B cell (primary cell): Measurements from ENCODE around the gene AGTRAP. TPM values are rescaled to one million over a fixed set of nuclear protein-coding genes. Genes with fewer than 3 reads are reported as not detected.

Source experiments
- ATAC-seq: fragments of 200-7000 bp; cut with Tn5 transposase; one replicate; pipeline ENCODE4 v1.10.0; 2021; ENCODE audit warnings: low read depth, mild to moderate bottlenecking, moderate number of reproducible peaks, moderate library complexity
- CTCF ChIA-PET: fragments of 350-600 bp; sonication (Branson Sonifier 250); formaldehyde crosslinking; loops from one replicate; lab custom pipeline; 2021; ENCODE audit warnings: antibody characterized with exemption, inconsistent platforms; lab: Charles Lee
- POLR2A ChIA-PET: fragments of 350-600 bp; sonication (Branson Sonifier 250); formaldehyde crosslinking; loops from one replicate; lab custom pipeline; 2021; ENCODE audit warnings: antibody characterized with exemption; lab: Charles Lee
- DNase-seq: peaks from one replicate; pipeline ENCODE4 v3.0.0; 2013
- H2AFZ ChIP-seq: 2 replicates; pipeline ENCODE4 v1.6.1; 2012; ENCODE audit warnings: mild to moderate bottlenecking, low read depth, low read length; ENCODE audit not compliant: insufficient read depth, poor library complexity, severe bottlenecking
- H3K27ac ChIP-seq, 2 donors: 1 replicate in 1 of 2; 2 replicates in 1 of 2; pipeline ENCODE4 v1.5.1; 2012 to 2013; ENCODE audit warnings: low read length in 2 of 2, mild to moderate bottlenecking in 2 of 2, moderate library complexity in 1 of 2
- H3K27me3 ChIP-seq, 4 experiments: fragments of 200-600 bp in 1 of 4; sonication (generic) in 1 of 4; replicated peaks in 1 of 4; 1 replicate in 2 of 4; 2 replicates in 2 of 4; pipeline versions ENCODE4 v1.6.1 to v1.7.0; 2013 to 2016; ENCODE audit warnings: low read length in 3 of 4, mild to moderate bottlenecking in 2 of 4, mixed read lengths in 1 of 4, moderate library complexity in 1 of 4; ENCODE audit not compliant: insufficient read depth in 4 of 4, control insufficient read depth in 3 of 4; ENCODE audit errors: control extremely low read depth in 1 of 4
- H3K36me3 ChIP-seq, 2 experiments: replicated peaks in 1 of 2; 1 replicate in 1 of 2; 2 replicates in 1 of 2; pipeline versions ENCODE4 v1.6.1 to v1.7.1; 2013; ENCODE audit warnings: low read length in 1 of 2; ENCODE audit not compliant: insufficient read depth in 2 of 2, control insufficient read depth in 1 of 2; ENCODE audit errors: control extremely low read depth in 1 of 2, extremely low read depth in 1 of 2
- H3K4me1 ChIP-seq, 2 donors: fragments of 200-600 bp in 1 of 2; sonication (generic) in 1 of 2; 1 replicate in 1 of 2; 2 replicates in 1 of 2; pipeline versions ENCODE4 v1.5.1 to v1.6.1; 2013 to 2017; ENCODE audit warnings: low read length in 2 of 2; ENCODE audit not compliant: control insufficient read depth in 2 of 2, insufficient read depth in 2 of 2
- H3K4me2 ChIP-seq: replicated peaks from 2 replicates; pipeline ENCODE3; 2012; ENCODE audit warnings: mild to moderate bottlenecking, low read depth, low read length; ENCODE audit not compliant: poor library complexity, severe bottlenecking
- H3K4me3 ChIP-seq, 5 experiments: fragments of 200-600 bp in 1 of 5; sonication (generic) in 1 of 5; 1 replicate in 3 of 5; 2 replicates in 2 of 5; pipeline versions ENCODE4 v1.5.1 to v1.7.0; 2011 to 2016; ENCODE audit warnings: low read length in 4 of 5, mild to moderate bottlenecking in 4 of 5, low read depth in 2 of 5, control low read depth in 1 of 5, moderate library complexity in 1 of 5; ENCODE audit not compliant: insufficient read depth in 1 of 5; ENCODE audit errors: control extremely low read depth in 1 of 5, extremely low read depth in 1 of 5
- H3K79me2 ChIP-seq: fragments of 200-600 bp; sonication (generic); one replicate; pipeline ENCODE4 v1.6.0; 2016; ENCODE audit warnings: low read length; ENCODE audit not compliant: control insufficient read depth, insufficient read depth
- H3K9ac ChIP-seq: fragments of 200-600 bp; sonication (generic); 2 replicates; pipeline ENCODE4 v1.6.1; 2017; ENCODE audit warnings: mild to moderate bottlenecking, low read length, moderate library complexity
- H3K9me3 ChIP-seq, 3 donors: one replicate each; pipeline versions ENCODE4 v1.6.1 to v1.7.1; 2013; ENCODE audit warnings: low read length in 2 of 3; ENCODE audit not compliant: control insufficient read depth in 2 of 3, insufficient read depth in 1 of 3; ENCODE audit errors: control extremely low read depth in 1 of 3
- H4K20me1 ChIP-seq: 2 replicates; pipeline ENCODE4 v1.6.0; 2012; ENCODE audit warnings: mild to moderate bottlenecking, low read length; ENCODE audit not compliant: insufficient read depth, control insufficient read depth, poor library complexity, severe bottlenecking
- H3K27ac Mint-ChIP-seq: one replicate; pipeline ENCODE4 v1.8.0; 2021; ENCODE audit warnings: mixed read lengths
- H3K27me3 Mint-ChIP-seq: one replicate; pipeline ENCODE4 v1.8.0; 2021; ENCODE audit warnings: mixed read lengths
- H3K4me1 Mint-ChIP-seq: one replicate; pipeline ENCODE4 v1.8.0; 2021; ENCODE audit warnings: mixed read lengths
- H3K4me3 Mint-ChIP-seq: one replicate; pipeline ENCODE4 v1.8.0; 2021; ENCODE audit warnings: mixed read lengths
- H3K9me3 Mint-ChIP-seq: one replicate; pipeline ENCODE4 v1.8.0; 2022; ENCODE audit warnings: mixed read lengths; ENCODE audit not compliant: insufficient read depth
- EZH2 ChIP-seq: IDR thresholded peaks from 2 replicates; pipeline ENCODE4 v1.6.1; 2012; ENCODE audit warnings: borderline replicate concordance, low read depth, mild to moderate bottlenecking, moderate library complexity, low read length; ENCODE audit not compliant: insufficient read depth, poor library complexity, severe bottlenecking
- WGBS: methylation state at CpG from one replicate; pipeline ENCODE4 v1.1.5; 2013; ENCODE audit warnings: missing lambda C conversion rate; ENCODE audit not compliant: insufficient coverage; 5-methylcytosine and 5-hydroxymethylcytosine counted together
- intact Hi-C: fragments of 100-400 bp; cut with micrococcal nuclease; formaldehyde crosslinking; loops from one replicate; pipeline ENCODE4 v1.10.0; 2022
- polyA plus RNA-seq: library from polyadenylated mRNA; depleted of rRNA; stranded (reverse); fragments of >200 nt; gene quantifications from 2 replicates; pipeline ENCODE4 v1.2.3, GENCODE V29; 2012
- total RNA-seq, 2 donors: library from RNA; stranded (reverse); fragments of 120-200 nt in 1 of 2; gene quantifications; 1 replicate in 1 of 2; 2 replicates in 1 of 2; pipeline versions ENCODE4 v1.2.3 to v1.2.4, GENCODE V29; 2013 to 2022
- TF ChIP-seq, protein P1 (sequence below): fragments of 200-600 bp; IDR thresholded peaks from one replicate; pipeline ENCODE4 v1.8.0; 2022; ENCODE audit warnings: antibody characterized with exemption, mild to moderate bottlenecking

Gene AGTRAP
- total and polyA plus RNA-seq, 2 donors (not counting 1 experiment from before 2014, with no cell fraction given), result 18.3 to 44.9 TPM

GRCh38 chr1:11771481-11772043 lies 35.6 kb downstream of the AGTRAP start:
- POLR2A ChIA-PET, result no interaction called here
- no peaks in the 10 kb centered on the region for H3K27me3 ChIP-seq
- 72% methylated on average over 9 of the region's 11 CpGs for WGBS
- H3K79me2 ChIP-seq, result no peaks in the 10 kb centered on the region
- Mint-ChIP-seq H3K9me3 (no peaks in the 10 kb centered on the region), H3K4me3 (no peak overlapping the region), H3K4me1 (peaks cover 3% of the 10 kb centered on the region), H3K27me3 (peaks cover 6% of the 10 kb centered on the region), H3K27ac (no peak overlapping the region)
- DNase-seq (no peak), ATAC-seq (no peak)
- no peak overlapping the region for H3K4me3 ChIP-seq
- no peak overlapping the region for H2AFZ ChIP-seq
- intact Hi-C loops, result no loop called here
- H3K9me3 ChIP-seq, result no peaks in the 10 kb centered on the region
- no peak overlapping the region for H3K9ac ChIP-seq
- H3K27ac ChIP-seq, result no peak overlapping the region
- CTCF ChIA-PET, result no interaction called here
- no peaks in the 10 kb centered on the region for H4K20me1 ChIP-seq
- H3K4me2 ChIP-seq, result no peak overlapping the region
- H3K4me1 ChIP-seq, result no peaks in the 10 kb centered on the region
- no peak for TF ChIP-seq EZH2
- TF ChIP-seq, protein P1, sequence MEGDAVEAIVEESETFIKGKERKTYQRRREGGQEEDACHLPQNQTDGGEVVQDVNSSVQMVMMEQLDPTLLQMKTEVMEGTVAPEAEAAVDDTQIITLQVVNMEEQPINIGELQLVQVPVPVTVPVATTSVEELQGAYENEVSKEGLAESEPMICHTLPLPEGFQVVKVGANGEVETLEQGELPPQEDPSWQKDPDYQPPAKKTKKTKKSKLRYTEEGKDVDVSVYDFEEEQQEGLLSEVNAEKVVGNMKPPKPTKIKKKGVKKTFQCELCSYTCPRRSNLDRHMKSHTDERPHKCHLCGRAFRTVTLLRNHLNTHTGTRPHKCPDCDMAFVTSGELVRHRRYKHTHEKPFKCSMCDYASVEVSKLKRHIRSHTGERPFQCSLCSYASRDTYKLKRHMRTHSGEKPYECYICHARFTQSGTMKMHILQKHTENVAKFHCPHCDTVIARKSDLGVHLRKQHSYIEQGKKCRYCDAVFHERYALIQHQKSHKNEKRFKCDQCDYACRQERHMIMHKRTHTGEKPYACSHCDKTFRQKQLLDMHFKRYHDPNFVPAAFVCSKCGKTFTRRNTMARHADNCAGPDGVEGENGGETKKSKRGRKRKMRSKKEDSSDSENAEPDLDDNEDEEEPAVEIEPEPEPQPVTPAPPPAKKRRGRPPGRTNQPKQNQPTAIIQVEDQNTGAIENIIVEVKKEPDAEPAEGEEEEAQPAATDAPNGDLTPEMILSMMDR, result no peak
- no peaks in the 10 kb centered on the region for H3K36me3 ChIP-seq

DNA sequence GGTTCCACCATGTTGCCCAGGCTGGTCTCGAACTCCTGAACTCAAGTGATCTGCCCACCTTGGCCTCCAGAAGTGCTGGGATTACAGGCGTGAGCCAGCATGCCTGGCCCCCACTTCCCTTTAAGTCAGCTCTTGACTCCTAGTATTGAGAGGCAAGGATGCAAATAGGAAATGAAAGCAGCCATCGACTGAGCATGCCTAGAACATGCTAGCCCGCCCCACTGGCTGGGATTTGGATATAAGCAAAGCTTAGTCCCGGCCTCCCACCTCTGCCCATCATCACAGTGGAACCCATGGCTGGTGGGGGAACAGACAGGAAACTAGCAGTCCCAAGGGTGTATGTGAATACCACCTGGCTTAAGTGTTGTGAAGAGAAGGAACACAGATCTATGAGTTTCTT lies 36.5 kb downstream of the AGTRAP start:
- no peak overlapping the region for H3K27ac ChIP-seq
- no peak overlapping the region for H3K4me3 ChIP-seq
- peaks cover 3% of the 10 kb centered on the region for H3K4me1 Mint-ChIP-seq
- ATAC-seq, result no peak
- no peak overlapping the region for H3K9ac ChIP-seq
- no peak overlapping the region for H3K4me3 Mint-ChIP-seq
- no peak overlapping the region for H3K4me2 ChIP-seq
- CTCF ChIA-PET, result no interaction called here
- 71% methylated on average over 2 of the region's 5 CpGs for WGBS
- no peak overlapping the region for H2AFZ ChIP-seq
- no peaks in the 10 kb centered on the region for H3K79me2 ChIP-seq
- H3K36me3 ChIP-seq, result no peaks in the 10 kb centered on the region
- POLR2A ChIA-PET, result no interaction called here
- H3K9me3 ChIP-seq, result no peaks in the 10 kb centered on the region
- H4K20me1 ChIP-seq, result no peaks in the 10 kb centered on the region
- H3K4me1 ChIP-seq, result no peaks in the 10 kb centered on the region
- TF ChIP-seq, protein P1, result no peak
- no peak for TF ChIP-seq EZH2
- H3K27me3 ChIP-seq, result no peaks in the 10 kb centered on the region
- no peak overlapping the region for H3K27ac Mint-ChIP-seq
- no peaks in the 10 kb centered on the region for H3K9me3 Mint-ChIP-seq
- intact Hi-C loops, result no loop called here
- H3K27me3 Mint-ChIP-seq, result peaks cover 6% of the 10 kb centered on the region
- no peak for DNase-seq
